ENCODE results near the gene RAI1.

RAI1 gene

GRCh38 chr17:17808706-17809432, 127.6 kb downstream of the RAI1 start (continued):
- TF ChIP-seq KLF1 (tag by site-specific recombination; IDR thresholded peaks at IDR 0.05) (no peak; the same call in 1 of the 2 replicates), ZNF366 (tag by site-specific recombination; conservative IDR thresholded peaks at IDR 0.05) (no peak), ZNF18 (tag by site-specific recombination; IDR thresholded peaks at IDR 0.05) (no peak), ZNF140 (tag by site-specific recombination; IDR thresholded peaks at IDR 0.05) (no peak), HIC1 (tag by site-specific recombination; IDR thresholded peaks at IDR 0.05) (no peak), ZNF776 (tag by site-specific recombination; IDR thresholded peaks at IDR 0.05; ENCODE audit: borderline replicate concordance) (no peak), GFI1B (tag by site-specific recombination; IDR thresholded peaks at IDR 0.05) (no peak), ZBTB11 (tag by site-specific recombination; conservative IDR thresholded peaks at IDR 0.05; ENCODE audit: low read depth) (no peak), REPIN1 (tag by site-specific recombination; IDR thresholded peaks at IDR 0.05; ENCODE audit: low read depth) (no peak), FEZF1 (tag by site-specific recombination; IDR thresholded peaks at IDR 0.05) (no peak), ZBTB8A (tag by site-specific recombination; IDR thresholded peaks at IDR 0.05) (no peak), GLIS2 (tag by site-specific recombination; IDR thresholded peaks at IDR 0.05) (no peak), ZNF707 (tag by site-specific recombination; IDR thresholded peaks at IDR 0.05) (no peak), ZNF2 (tag by site-specific recombination; IDR thresholded peaks at IDR 0.05) (no peak), ZBTB48 (tag by site-specific recombination; IDR thresholded peaks at IDR 0.05) (0 out of 2 replicates have a peak, but pooled peaks have one; percentile 27), YY2 (tag by site-specific recombination; IDR thresholded peaks at IDR 0.05) (no peak), ZNF473 (tag by site-specific recombination; IDR thresholded peaks at IDR 0.05) (no peak), HOXC10 (CRISPR knock-in tag; IDR thresholded peaks at IDR 0.05) (no peak), ZNF426 (tag by site-specific recombination; IDR thresholded peaks at IDR 0.05) (no peak)
- TF ChIP-seq, protein P1, sequence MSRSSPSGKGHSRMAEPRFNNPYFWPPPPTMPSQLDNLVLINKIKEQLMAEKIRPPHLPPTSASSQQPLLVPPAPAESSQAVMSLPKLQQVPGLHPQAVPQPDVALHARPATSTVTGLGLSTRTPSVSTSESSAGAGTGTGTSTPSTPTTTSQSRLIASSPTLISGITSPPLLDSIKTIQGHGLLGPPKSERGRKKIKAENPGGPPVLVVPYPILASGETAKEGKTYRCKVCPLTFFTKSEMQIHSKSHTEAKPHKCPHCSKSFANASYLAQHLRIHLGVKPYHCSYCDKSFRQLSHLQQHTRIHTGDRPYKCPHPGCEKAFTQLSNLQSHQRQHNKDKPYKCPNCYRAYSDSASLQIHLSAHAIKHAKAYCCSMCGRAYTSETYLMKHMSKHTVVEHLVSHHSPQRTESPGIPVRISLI (tag by site-specific recombination; IDR thresholded peaks at IDR 0.05): no peak
- TF ChIP-seq, protein P2, sequence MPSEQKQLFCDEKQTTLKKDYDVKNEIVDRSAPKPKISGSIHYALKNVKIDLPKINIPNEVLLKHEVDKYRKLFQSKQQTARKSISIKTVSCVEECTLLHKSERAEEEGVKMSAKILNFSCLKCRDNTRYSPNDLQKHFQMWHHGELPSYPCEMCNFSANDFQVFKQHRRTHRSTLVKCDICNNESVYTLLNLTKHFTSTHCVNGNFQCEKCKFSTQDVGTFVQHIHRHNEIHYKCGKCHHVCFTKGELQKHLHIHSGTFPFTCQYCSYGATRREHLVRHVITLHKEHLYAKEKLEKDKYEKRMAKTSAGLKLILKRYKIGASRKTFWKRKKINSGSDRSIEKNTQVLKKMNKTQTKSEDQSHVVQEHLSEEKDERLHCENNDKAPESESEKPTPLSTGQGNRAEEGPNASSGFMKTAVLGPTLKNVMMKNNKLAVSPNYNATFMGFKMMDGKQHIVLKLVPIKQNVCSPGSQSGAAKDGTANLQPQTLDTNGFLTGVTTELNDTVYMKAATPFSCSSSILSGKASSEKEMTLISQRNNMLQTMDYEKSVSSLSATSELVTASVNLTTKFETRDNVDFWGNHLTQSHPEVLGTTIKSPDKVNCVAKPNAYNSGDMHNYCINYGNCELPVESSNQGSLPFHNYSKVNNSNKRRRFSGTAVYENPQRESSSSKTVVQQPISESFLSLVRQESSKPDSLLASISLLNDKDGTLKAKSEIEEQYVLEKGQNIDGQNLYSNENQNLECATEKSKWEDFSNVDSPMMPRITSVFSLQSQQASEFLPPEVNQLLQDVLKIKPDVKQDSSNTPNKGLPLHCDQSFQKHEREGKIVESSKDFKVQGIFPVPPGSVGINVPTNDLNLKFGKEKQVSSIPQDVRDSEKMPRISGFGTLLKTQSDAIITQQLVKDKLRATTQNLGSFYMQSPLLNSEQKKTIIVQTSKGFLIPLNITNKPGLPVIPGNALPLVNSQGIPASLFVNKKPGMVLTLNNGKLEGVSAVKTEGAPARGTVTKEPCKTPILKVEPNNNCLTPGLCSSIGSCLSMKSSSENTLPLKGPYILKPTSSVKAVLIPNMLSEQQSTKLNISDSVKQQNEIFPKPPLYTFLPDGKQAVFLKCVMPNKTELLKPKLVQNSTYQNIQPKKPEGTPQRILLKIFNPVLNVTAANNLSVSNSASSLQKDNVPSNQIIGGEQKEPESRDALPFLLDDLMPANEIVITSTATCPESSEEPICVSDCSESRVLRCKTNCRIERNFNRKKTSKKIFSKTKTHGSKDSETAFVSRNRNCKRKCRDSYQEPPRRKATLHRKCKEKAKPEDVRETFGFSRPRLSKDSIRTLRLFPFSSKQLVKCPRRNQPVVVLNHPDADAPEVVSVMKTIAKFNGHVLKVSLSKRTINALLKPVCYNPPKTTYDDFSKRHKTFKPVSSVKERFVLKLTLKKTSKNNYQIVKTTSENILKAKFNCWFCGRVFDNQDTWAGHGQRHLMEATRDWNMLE (tag by site-specific recombination; conservative IDR thresholded peaks at IDR 0.05; ENCODE audit: low read depth): no peak
- TF ChIP-seq, protein P3, sequence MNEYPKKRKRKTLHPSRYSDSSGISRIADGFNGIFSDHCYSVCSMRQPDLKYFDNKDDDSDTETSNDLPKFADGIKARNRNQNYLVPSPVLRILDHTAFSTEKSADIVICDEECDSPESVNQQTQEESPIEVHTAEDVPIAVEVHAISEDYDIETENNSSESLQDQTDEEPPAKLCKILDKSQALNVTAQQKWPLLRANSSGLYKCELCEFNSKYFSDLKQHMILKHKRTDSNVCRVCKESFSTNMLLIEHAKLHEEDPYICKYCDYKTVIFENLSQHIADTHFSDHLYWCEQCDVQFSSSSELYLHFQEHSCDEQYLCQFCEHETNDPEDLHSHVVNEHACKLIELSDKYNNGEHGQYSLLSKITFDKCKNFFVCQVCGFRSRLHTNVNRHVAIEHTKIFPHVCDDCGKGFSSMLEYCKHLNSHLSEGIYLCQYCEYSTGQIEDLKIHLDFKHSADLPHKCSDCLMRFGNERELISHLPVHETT (tag by site-specific recombination; IDR thresholded peaks at IDR 0.05): peak; percentile 31; the same call in 1 of the 2 replicates
- TF ChIP-seq, protein P4, sequence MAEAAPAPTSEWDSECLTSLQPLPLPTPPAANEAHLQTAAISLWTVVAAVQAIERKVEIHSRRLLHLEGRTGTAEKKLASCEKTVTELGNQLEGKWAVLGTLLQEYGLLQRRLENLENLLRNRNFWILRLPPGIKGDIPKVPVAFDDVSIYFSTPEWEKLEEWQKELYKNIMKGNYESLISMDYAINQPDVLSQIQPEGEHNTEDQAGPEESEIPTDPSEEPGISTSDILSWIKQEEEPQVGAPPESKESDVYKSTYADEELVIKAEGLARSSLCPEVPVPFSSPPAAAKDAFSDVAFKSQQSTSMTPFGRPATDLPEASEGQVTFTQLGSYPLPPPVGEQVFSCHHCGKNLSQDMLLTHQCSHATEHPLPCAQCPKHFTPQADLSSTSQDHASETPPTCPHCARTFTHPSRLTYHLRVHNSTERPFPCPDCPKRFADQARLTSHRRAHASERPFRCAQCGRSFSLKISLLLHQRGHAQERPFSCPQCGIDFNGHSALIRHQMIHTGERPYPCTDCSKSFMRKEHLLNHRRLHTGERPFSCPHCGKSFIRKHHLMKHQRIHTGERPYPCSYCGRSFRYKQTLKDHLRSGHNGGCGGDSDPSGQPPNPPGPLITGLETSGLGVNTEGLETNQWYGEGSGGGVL (tag by site-specific recombination; IDR thresholded peaks at IDR 0.05): no peak

Data from HEK293 (cell line).